Pancreas (tissue), 10 donors: ENCODE results near the gene OR2A42. TPM values are rescaled to one million over a fixed set of nuclear protein-coding genes. Genes with fewer than 3 reads are reported as not detected.
"Not testable (repeated sequence)": the region's sequence is repeated elsewhere in the genome, so short reads cannot be mapped to it uniquely, and the experiment has no call there.

ENCODE experiments used
- ATAC-seq, 4 donors: fragments of 200-7000 bp; cut with Tn5 transposase; one replicate each; pipeline versions ENCODE4 v1.8.0 to v1.9.1; 2020; ENCODE audit warnings: mild to moderate bottlenecking in 4 of 4, moderate library complexity in 4 of 4
- DNase-seq, 6 donors: peaks; one replicate each; pipeline ENCODE4 v3.0.0-alpha.2; 2020
- FAIRE-seq: peaks from 2 replicates; lab custom pipeline; 2012; peaks lifted over from hg19 to GRCh38; lab: Jason Lieb, UNC
- H3K27ac ChIP-seq, 4 donors: fragments of 200-600 bp; sonication (generic); 1 replicate in 3 of 4; 2 replicates in 1 of 4; pipeline versions ENCODE4 v1.5.0 to v1.8.0; 2020
- H3K27me3 ChIP-seq, 4 donors: fragments of 200-600 bp; one replicate each; pipeline ENCODE4 v1.8.0; 2021
- H3K36me3 ChIP-seq, 3 donors: fragments of 200-600 bp; sonication (generic) in 1 of 3; one replicate each; pipeline versions ENCODE4 v1.5.0 to v1.8.0; 2020 to 2021
- H3K4me1 ChIP-seq, 3 donors: fragments of 200-600 bp; one replicate each; pipeline ENCODE4 v1.8.0; 2021
- H3K4me3 ChIP-seq, 4 donors: fragments of 200-600 bp; sonication (generic) in 2 of 4; one replicate each; pipeline versions ENCODE4 v1.5.0 to v1.8.0; 2020 to 2021
- H3K9me3 ChIP-seq, 4 donors: fragments of 200-600 bp; one replicate each; pipeline ENCODE4 v1.8.0; 2021
- WGBS, 2 donors: extraction: QIAGEN DNeasy Blood & Tissue Kit; methylation state at CpG; one replicate each; pipeline ENCODE4 v1.1.7; 2013; 5-methylcytosine and 5-hydroxymethylcytosine counted together
- intact Hi-C, 3 donors: fragments of 100-400 bp; cut with DNase I; formaldehyde crosslinking; loops; one replicate each; pipeline versions ENCODE4 v1.11.1 to v1.14.2; 2022
- polyA plus RNA-seq, 2 donors: library from polyadenylated mRNA; stranded (reverse); fragments of 200-250 nt; gene quantifications; one replicate each; pipeline ENCODE4 v1.2.3, GENCODE V29; 2013
- total RNA-seq, 6 donors: library from RNA; stranded (reverse); fragmentation: NEBNext Ultra II Directional in 4 of 6; extraction: Animal tissue kit (Norgen Biotek cat#: 25700) in 4 of 6; gene quantifications; one replicate each; pipeline versions ENCODE4 v1.2.1 to v1.2.4, GENCODE V29; 2021 to 2023
- TF ChIP-seq, protein P1 (sequence below), 4 donors: fragments of 200-600 bp; sonication (generic) in 3 of 4; IDR thresholded peaks; one replicate each; pipeline versions ENCODE4 v1.5.0 to v1.8.0; 2021; ENCODE audit warnings: antibody characterized with exemption in 4 of 4
- donor health status: healthy with polysubstance abuse.
- donor health status: DM: no; HTN: no; CAD: no; lungs with moderate emphysema.
- donor health status: DM: no; HTN: no; CAD: no.
- donor health status: control.
- donor health status: control.
- donor health status: Bipolar disorder and iron deficiency.
- donor health status: DM: yes; HTN: yes; CAD: no.
- donor health status: DM: no; HTN: no; CAD: no.
- donor health status: DM: no; HTN: no; CAD: no.
- donor health status: DM: yes; HTN: yes; CAD: no.

Gene OR2A42
- total and polyA plus RNA-seq, 8 donors, result not detected

DNA sequence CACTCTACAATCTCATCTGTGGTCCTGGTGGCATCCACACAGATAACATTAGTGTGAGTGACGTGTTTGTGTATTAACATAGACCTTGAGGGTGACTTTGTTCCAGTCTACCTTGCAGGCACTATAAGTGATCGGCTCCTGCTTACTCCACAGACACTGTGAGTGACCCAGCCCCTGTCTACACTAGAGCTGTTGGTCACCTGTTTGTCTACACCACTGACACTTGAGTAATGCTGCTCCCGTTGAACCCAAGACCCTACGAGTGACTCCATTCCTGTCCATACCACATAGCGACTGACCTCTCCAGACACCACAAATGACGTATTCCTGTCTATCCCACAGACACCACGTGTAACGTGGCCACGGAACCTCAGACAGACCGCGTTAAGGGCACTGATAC, 45.6 kb downstream of the OR2A42 start:
- H3K27ac ChIP-seq, DNase-seq, H3K27me3 ChIP-seq, H3K4me1 ChIP-seq, H3K4me3 ChIP-seq, H3K9me3 ChIP-seq, intact Hi-C loops, ATAC-seq, FAIRE-seq, H3K36me3 ChIP-seq: not testable (repeated sequence)
- no CpG with 5 or more reads among the region's 11 CpGs for WGBS, 2 donors

DNA sequence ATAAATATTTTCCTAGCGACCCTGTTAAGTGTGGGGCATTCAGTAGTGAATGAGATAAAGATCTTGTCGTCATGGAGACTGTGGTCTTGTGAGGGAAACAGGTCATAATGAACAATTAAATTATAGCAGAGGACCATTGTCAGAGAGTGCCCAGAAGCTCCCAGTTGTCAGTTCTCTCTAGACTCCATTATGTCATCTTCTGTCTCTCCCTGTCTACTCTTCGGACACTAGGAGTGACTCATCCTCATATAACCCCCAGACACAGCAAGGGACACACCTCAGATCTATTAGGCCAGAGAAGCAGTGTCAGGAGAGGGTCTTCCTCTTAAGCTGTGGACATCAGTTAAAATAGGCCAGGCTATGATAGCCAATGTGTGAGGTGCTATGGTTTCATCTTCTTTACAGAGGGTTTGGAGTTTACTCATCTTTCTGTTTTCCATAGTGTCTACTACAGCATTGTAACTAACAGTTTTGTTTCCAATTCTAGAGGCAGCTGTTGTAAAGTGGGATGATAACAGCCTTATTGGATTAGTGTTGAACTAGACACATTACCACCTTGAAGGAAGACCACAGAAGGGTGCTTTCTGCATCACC, 50.7 kb downstream of the OR2A42 start:
- H3K27ac ChIP-seq, H3K36me3 ChIP-seq, DNase-seq, H3K9me3 ChIP-seq, H3K27me3 ChIP-seq, ATAC-seq, FAIRE-seq, H3K4me3 ChIP-seq, intact Hi-C loops, H3K4me1 ChIP-seq: not testable (repeated sequence)
- no CpG with 5 or more reads among the region's 3 CpGs for WGBS, 2 donors

DNA sequence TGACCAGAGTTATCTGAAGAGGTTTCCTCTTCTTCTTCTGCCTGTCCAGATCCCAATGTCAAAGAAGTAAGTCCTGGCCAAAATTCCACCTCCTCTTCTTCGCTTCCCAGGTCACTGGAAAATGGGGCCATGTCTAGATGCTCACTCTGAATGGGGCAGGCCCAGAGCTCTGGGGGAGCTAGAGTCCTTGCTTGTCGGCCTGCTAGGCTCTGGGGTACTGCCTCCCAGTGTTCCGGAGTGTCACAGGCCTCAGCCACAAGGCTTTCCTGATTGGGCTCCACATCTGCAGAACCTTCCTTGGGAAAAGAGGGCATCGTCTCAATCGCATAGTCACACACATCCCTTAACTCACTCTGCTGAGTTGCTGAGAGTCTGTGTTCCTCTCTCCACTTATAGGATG, 51.6 kb downstream of the OR2A42 start:
- H3K4me3 ChIP-seq, DNase-seq, H3K36me3 ChIP-seq, H3K9me3 ChIP-seq, H3K27me3 ChIP-seq, H3K27ac ChIP-seq, FAIRE-seq, intact Hi-C loops, H3K4me1 ChIP-seq, ATAC-seq: not testable (repeated sequence)
- WGBS, 2 donors, result no CpG with 5 or more reads among the region's 5 CpGs

DNA sequence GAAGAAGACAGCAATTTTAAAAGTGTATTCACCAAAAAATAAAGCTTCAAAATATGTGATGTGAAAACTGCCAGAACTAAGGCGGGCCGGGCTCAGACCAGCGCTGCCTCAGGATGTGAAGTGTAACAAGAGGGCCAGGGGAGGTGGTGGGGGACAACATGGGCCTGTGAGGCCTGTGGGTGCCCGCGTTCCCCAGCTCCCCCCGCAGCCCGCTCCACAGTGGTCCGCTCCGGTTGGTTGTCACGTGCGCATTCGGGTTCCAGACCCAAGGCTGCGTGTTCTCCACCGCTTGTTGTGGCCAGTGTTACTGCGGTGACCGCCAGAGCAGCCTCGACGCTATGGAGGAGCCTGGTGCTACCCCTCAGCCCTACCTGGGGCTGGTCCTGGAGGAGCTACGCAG, 56.2 kb downstream of the OR2A42 start, which contains the start of gene CTAGE4:
TSS of gene CTAGE4 (plus strand) at position 301 of the 400 bp plus-strand sequence. CDS start at position 339, 38 bp downstream.
- H3K9me3 ChIP-seq, H3K36me3 ChIP-seq, H3K4me1 ChIP-seq, H3K27ac ChIP-seq, DNase-seq, H3K4me3 ChIP-seq, ATAC-seq, H3K27me3 ChIP-seq, FAIRE-seq, intact Hi-C loops: not testable (repeated sequence)
- WGBS, 2 donors, result no CpG with 5 or more reads among the region's 19 CpGs

DNA sequence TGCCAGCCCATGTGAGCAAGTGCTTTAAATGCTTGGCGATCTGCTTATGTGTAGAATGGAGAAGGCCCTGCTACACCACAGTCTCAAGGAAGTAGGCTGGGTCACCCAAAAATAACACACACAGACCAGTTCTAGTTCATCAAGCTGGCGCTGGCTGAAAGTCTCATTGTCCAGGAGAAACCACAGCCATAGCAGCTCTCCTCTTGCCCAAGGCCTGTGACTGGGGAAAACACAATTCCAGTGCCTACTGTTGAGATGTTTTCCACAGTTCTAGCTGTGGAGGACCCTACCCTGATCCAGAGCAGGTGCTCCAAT, 60.3 kb downstream of the OR2A42 start:
- 78 to 90% methylated on average over 1 of the region's 2 CpGs for WGBS, 2 donors
- H3K4me1 ChIP-seq, H3K9me3 ChIP-seq, H3K27ac ChIP-seq, FAIRE-seq, H3K36me3 ChIP-seq, H3K27me3 ChIP-seq, DNase-seq, H3K4me3 ChIP-seq: not testable (repeated sequence)
- intact Hi-C loops, result loop anchor here in 1 of 3 donors (10.0 kb wide), 1 partner anchor 216 kb away; no protein-coding TSS in a partner anchor
- peak in 1 of 4 donors; percentile 49 for ATAC-seq

DNA sequence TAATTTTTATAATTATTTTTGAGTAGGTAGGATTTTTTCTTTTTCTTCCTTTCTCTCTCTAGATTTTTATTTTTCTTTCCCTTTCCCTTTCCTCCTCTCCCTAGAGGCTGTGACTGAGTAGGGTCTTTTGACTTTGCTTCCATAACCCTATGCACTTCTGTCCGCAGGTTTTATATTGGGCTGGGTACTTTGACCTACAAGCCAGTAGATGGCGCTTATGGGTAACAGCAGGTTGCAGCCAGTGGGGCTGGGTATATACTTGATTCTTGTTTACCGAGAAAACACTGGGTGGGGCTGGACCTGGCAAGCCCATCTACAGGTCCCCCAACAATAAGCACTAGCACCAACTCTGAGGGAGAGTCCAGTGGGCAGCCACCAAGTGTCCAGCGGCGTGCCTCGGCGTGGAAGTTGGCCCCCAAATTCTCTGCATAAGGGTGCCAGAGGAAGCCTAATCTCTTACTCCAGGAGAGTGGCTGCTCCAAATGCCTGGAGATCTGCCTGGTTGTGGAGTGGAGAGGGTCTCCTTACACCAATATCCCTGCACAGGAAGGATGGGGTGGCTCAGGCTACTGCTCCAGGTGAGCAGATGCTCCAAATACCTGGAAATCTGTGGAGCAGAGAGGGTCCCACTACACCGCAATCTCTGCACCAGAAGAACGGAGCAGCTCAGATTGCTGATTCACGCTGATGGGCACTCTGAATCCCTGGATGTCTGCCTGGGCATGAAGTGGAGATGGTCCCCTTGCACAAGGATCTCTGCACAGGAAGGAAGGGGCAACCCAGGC, 60.8 kb downstream of the OR2A42 start:
- not testable (repeated sequence) for H3K9me3 ChIP-seq, H3K4me1 ChIP-seq, H3K27ac ChIP-seq, DNase-seq, H3K4me3 ChIP-seq, H3K36me3 ChIP-seq, H3K27me3 ChIP-seq, FAIRE-seq
- 26 to 50% methylated on average over 4 to 10 of the region's 10 CpGs for WGBS, 2 donors
- intact Hi-C loops, result loop anchor here in 1 of 3 donors (10.0 kb wide), 1 partner anchor 216 kb away; no protein-coding TSS in a partner anchor
- TF ChIP-seq, protein P1, sequence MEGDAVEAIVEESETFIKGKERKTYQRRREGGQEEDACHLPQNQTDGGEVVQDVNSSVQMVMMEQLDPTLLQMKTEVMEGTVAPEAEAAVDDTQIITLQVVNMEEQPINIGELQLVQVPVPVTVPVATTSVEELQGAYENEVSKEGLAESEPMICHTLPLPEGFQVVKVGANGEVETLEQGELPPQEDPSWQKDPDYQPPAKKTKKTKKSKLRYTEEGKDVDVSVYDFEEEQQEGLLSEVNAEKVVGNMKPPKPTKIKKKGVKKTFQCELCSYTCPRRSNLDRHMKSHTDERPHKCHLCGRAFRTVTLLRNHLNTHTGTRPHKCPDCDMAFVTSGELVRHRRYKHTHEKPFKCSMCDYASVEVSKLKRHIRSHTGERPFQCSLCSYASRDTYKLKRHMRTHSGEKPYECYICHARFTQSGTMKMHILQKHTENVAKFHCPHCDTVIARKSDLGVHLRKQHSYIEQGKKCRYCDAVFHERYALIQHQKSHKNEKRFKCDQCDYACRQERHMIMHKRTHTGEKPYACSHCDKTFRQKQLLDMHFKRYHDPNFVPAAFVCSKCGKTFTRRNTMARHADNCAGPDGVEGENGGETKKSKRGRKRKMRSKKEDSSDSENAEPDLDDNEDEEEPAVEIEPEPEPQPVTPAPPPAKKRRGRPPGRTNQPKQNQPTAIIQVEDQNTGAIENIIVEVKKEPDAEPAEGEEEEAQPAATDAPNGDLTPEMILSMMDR (IDR thresholded peaks at IDR 0.05), result peak in 2 of 4 donors; percentile 21 to 31
- ATAC-seq, result peak; percentile 67 to 90 (median 85)

Other genes starting within 250 kb of the OR2A42 start
- not detected for gene OR6B1, start 239.3 kb downstream of the OR2A42 start, total RNA-seq
- not detected for gene OR6B1, start 239.3 kb downstream of the OR2A42 start, polyA plus RNA-seq
- not detected for gene OR2A5, start 190.7 kb downstream of the OR2A42 start, total RNA-seq
- not detected for gene OR2A5, start 190.7 kb downstream of the OR2A42 start, polyA plus RNA-seq
- gene OR2A25, start 169.8 kb downstream of the OR2A42 start, total RNA-seq, result not detected
- gene OR2A25, start 169.8 kb downstream of the OR2A42 start, polyA plus RNA-seq, result under 1 TPM in 1 of 2 donors, not detected in 1; 0.12 TPM
- gene OR2A12, start 153.3 kb downstream of the OR2A42 start, total RNA-seq, result not detected
- not detected for gene OR2A12, start 153.3 kb downstream of the OR2A42 start, polyA plus RNA-seq
- gene OR2A2, start 130.0 kb downstream of the OR2A42 start, total RNA-seq, result not detected
- gene OR2A2, start 130.0 kb downstream of the OR2A42 start, polyA plus RNA-seq, result not detected
- not detected for gene OR2A14, start 116.4 kb downstream of the OR2A42 start, total RNA-seq
- gene OR2A14, start 116.4 kb downstream of the OR2A42 start, polyA plus RNA-seq, result not detected
- gene CTAGE4, start 56.1 kb downstream of the OR2A42 start, total RNA-seq, result 1 to 10 TPM in 4 of 6 donors, under 1 TPM in 2; 0.51 to 5.4 (median 1.5) TPM
- gene CTAGE4, start 56.1 kb downstream of the OR2A42 start, polyA plus RNA-seq, result 1 to 10 TPM; 2.7 to 4.0 TPM
- gene ARHGEF35, start 43.8 kb downstream of the OR2A42 start, total RNA-seq, result 10 to 100 TPM in 1 of 6 donors, 1 to 10 TPM in 5; 5.1 to 10.6 (median 7.6) TPM
- 1 to 10 TPM; 6.1 to 7.1 TPM for gene ARHGEF35, start 43.8 kb downstream of the OR2A42 start, polyA plus RNA-seq
- gene OR2A7, start 25.2 kb upstream of the OR2A42 start, total RNA-seq, result 1 to 10 TPM; 2.9 to 5.7 (median 3.5) TPM
- 1 to 10 TPM; 1.3 to 1.4 TPM for gene OR2A7, start 25.2 kb upstream of the OR2A42 start, polyA plus RNA-seq
- gene CTAGE8, start 29.7 kb upstream of the OR2A42 start, total RNA-seq, result 1 to 10 TPM in 5 of 6 donors, under 1 TPM in 1; 0.72 to 2.6 (median 1.7) TPM
- gene CTAGE8, start 29.7 kb upstream of the OR2A42 start, polyA plus RNA-seq, result 1 to 10 TPM in 1 of 2 donors, not detected in 1; 1.8 TPM
- not detected for gene OR2A1, start 72.8 kb upstream of the OR2A42 start, total RNA-seq
- under 1 TPM in 1 of 2 donors, not detected in 1; 0.14 TPM for gene OR2A1, start 72.8 kb upstream of the OR2A42 start, polyA plus RNA-seq
- gene ARHGEF5, start 115.8 kb upstream of the OR2A42 start, total RNA-seq, result 10 to 100 TPM; 14.2 to 28.4 (median 17.3) TPM
- 1 to 10 TPM; 8.4 to 9.1 TPM for gene ARHGEF5, start 115.8 kb upstream of the OR2A42 start, polyA plus RNA-seq
- gene NOBOX, start 164.1 kb upstream of the OR2A42 start, total RNA-seq, result not detected
- not detected for gene NOBOX, start 164.1 kb upstream of the OR2A42 start, polyA plus RNA-seq